Lung (tissue), 12 donors: ENCODE data around the gene RPS6KA1. TPM values are rescaled to one million over a fixed set of nuclear protein-coding genes. Genes with fewer than 3 reads are reported as not detected.

Experiments used
- ATAC-seq: fragments of 200-7000 bp; cut with Tn5 transposase; one replicate; pipeline ENCODE4 v1.9.1; 2020; ENCODE audit warnings: moderate number of reproducible peaks; ENCODE audit not compliant: insufficient read depth, low FRiP score
- DNase-seq, 3 donors: peaks; one replicate each; pipeline ENCODE4 v3.0.0-alpha.2; 2013 to 2017
- H3K27ac ChIP-seq, 2 donors: one replicate each; pipeline ENCODE4 v1.5.1; 2013; ENCODE audit warnings: mild to moderate bottlenecking in 2 of 2, moderate library complexity in 2 of 2, control low read depth in 1 of 2, inconsistent platforms in 1 of 2, low read depth in 1 of 2, low read length in 1 of 2
- H3K27me3 ChIP-seq, 3 donors: one replicate each; pipeline ENCODE4 v1.5.1; 2013; ENCODE audit warnings: low read length in 2 of 3; ENCODE audit not compliant: control insufficient read depth in 3 of 3, insufficient read depth in 3 of 3
- H3K36me3 ChIP-seq, 4 donors: one replicate each; pipeline ENCODE4 v1.5.1; 2013; ENCODE audit warnings: low read length in 4 of 4, mild to moderate bottlenecking in 1 of 4, moderate library complexity in 1 of 4; ENCODE audit not compliant: control insufficient read depth in 4 of 4, insufficient read depth in 4 of 4
- H3K4me1 ChIP-seq, 5 donors: one replicate each; pipeline ENCODE4 v1.5.1; 2013; ENCODE audit warnings: low read length in 5 of 5, mild to moderate bottlenecking in 2 of 5, moderate library complexity in 1 of 5; ENCODE audit not compliant: control insufficient read depth in 5 of 5, insufficient read depth in 5 of 5
- H3K4me3 ChIP-seq: one replicate; pipeline ENCODE4 v1.5.1; 2013; ENCODE audit warnings: mild to moderate bottlenecking, control low read depth, moderate library complexity
- H3K9ac ChIP-seq, 2 donors: one replicate each; pipeline ENCODE4 v1.5.1; 2013; ENCODE audit warnings: low read length in 2 of 2, control low read depth in 1 of 2; ENCODE audit not compliant: insufficient read depth in 1 of 2
- H3K9me3 ChIP-seq, 4 donors: one replicate each; pipeline ENCODE4 v1.5.1; 2013; ENCODE audit warnings: low read length in 3 of 4, mild to moderate bottlenecking in 1 of 4, moderate library complexity in 1 of 4; ENCODE audit not compliant: control insufficient read depth in 4 of 4, insufficient read depth in 3 of 4
- WGBS, 2 donors: extraction: QIAGEN DNeasy Blood & Tissue Kit; methylation state at CpG; one replicate each; pipeline ENCODE4 v1.1.7; 2013; 5-methylcytosine and 5-hydroxymethylcytosine counted together
- polyA plus RNA-seq, 2 donors: library from polyadenylated mRNA; stranded (reverse); fragments of 200-250 nt; gene quantifications; one replicate each; pipeline ENCODE4 v1.2.1, GENCODE V29; 2013
- total RNA-seq, 2 donors: library from RNA; depleted of rRNA in 1 of 2; stranded (reverse); fragments of >200 nt in 1 of 2; gene quantifications; one replicate each; pipeline ENCODE4 v1.2.1, GENCODE V29; 2014 to 2021
- TF ChIP-seq, protein P1 (sequence below): IDR thresholded peaks from 2 replicates; pipeline ENCODE4 v1.5.1; 2012; ENCODE audit warnings: mild to moderate bottlenecking; ENCODE audit errors: control extremely low read depth, extremely low read depth
- donor health status: control.
- donor health status: control.
- donor health status: Bipolar disorder and iron deficiency.
- donor health status: healthy.
- donor health status: DM: yes; HTN: yes; CAD: no.

RPS6KA1 gene
- total and polyA plus RNA-seq, 4 donors = 58.6 to 109 (median 81.7) TPM

- 0 to 2% methylated on average over 18 to 19 of the region's 19 CpGs for WGBS, 2 donors
- Histone ChIP-seq H3K9ac (peak overlapping the region; percentile 39 to 42), H3K27me3 (no peaks in the 10 kb centered on the region), H3K36me3 (peaks cover 0 to 2% (median 0%) of the 10 kb centered on the region in 4 donors), H3K27ac (peak overlapping the region in 1 of 2 donors; percentile 60), H3K4me3 (no peak overlapping the region), H3K9me3 (no peaks in the 10 kb centered on the region), H3K4me1 (peaks cover 0 to 13% (median 2%) of the 10 kb centered on the region in 5 donors)
- TF ChIP-seq, protein P1, sequence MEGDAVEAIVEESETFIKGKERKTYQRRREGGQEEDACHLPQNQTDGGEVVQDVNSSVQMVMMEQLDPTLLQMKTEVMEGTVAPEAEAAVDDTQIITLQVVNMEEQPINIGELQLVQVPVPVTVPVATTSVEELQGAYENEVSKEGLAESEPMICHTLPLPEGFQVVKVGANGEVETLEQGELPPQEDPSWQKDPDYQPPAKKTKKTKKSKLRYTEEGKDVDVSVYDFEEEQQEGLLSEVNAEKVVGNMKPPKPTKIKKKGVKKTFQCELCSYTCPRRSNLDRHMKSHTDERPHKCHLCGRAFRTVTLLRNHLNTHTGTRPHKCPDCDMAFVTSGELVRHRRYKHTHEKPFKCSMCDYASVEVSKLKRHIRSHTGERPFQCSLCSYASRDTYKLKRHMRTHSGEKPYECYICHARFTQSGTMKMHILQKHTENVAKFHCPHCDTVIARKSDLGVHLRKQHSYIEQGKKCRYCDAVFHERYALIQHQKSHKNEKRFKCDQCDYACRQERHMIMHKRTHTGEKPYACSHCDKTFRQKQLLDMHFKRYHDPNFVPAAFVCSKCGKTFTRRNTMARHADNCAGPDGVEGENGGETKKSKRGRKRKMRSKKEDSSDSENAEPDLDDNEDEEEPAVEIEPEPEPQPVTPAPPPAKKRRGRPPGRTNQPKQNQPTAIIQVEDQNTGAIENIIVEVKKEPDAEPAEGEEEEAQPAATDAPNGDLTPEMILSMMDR = no peak
- DNase-seq = no peak
- no peak for ATAC-seq
Measured at GRCh38 chr1:26529405-26529654, 231 bp upstream of the RPS6KA1 start.

DNA sequence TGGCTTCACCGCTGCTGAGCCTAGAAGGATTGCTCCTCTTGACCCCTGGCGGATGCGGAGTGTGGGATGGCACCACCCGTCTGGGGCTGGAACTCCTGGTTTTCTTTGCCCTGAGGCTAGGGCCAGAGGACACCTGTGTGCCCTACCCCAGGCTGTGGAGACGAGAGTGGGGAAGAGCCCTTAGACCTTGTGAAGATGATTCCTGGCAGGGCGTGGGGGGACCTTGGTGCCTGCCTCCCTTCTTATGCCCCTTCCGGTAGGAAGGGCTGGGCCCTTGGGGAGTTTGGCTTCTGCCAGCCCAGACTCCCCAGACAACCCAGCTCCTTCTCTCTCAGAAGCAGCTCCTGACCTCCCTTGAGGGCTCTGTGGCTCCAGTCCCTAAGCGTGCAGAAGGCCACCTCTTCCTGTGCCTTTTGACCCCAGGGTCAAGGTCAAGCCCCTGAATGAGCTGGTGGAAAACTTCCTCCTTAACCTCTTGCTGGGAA, 891 bp downstream of the RPS6KA1 start:
- peak overlapping the region in 1 of 2 donors; percentile 82 for H3K27ac ChIP-seq
- no peaks in the 10 kb centered on the region for H3K27me3 ChIP-seq
- H3K36me3 ChIP-seq = peaks cover 0 to 2% (median 0%) of the 10 kb centered on the region in 4 donors
- H3K9me3 ChIP-seq = no peaks in the 10 kb centered on the region
- H3K4me1 ChIP-seq = peaks cover 0 to 13% (median 2%) of the 10 kb centered on the region in 5 donors
- DNase-seq (no peak), ATAC-seq (no peak)
- WGBS, 2 donors = 13 to 24% methylated on average over 8 of the region's 8 CpGs
- H3K9ac ChIP-seq = peak overlapping the region; percentile 12 to 23
- peak overlapping the region; percentile 72 for H3K4me3 ChIP-seq
- TF ChIP-seq, protein P1 = no peak

DNA sequence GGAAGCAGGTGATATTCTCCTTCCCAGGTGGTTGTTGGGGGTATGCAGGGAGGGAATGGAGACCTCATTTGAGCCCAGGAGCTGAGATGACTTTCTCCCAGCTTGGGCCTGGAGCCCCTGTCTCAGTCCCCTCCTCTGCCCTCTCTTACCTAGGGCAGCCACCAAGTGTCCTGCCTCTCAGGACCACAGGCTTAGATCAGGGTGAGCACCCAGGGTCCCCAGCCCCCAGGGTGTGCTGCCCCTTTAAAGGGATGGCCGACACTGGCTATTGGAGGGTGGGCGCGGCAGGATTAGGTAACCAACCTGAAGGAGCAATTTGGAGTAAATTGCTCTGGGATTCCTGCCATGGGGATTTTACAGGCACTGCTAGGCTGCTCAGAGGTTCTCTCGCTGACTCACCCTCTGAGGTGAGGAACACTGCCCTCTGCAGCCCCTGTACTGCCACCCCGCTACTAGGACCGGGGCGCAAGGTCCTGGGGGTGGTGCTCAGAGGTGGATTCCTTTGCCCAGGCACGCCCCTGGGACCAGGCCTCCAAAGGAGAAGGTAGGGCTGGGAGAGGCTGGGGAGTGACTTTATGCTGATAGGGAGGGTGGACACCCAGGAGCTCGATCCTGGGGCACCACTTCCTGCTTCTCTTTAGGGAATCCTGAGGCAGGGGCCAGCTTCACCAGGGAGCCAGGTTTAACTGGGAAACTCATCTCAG, 1.5 kb downstream of the RPS6KA1 start:
- Histone ChIP-seq H3K27me3 (no peaks in the 10 kb centered on the region), H3K27ac (peak overlapping the region in 1 of 2 donors; percentile 82), H3K4me1 (peaks cover 0 to 13% (median 2%) of the 10 kb centered on the region in 5 donors), H3K4me3 (no peak overlapping the region), H3K9me3 (no peaks in the 10 kb centered on the region), H3K9ac (peak overlapping the region in 1 of 2 donors; percentile 23), H3K36me3 (peaks cover 0 to 2% (median 0%) of the 10 kb centered on the region in 4 donors)
- WGBS, 2 donors = 24 to 28% methylated on average over 9 of the region's 9 CpGs
- peak; percentile 82 for ATAC-seq
- TF ChIP-seq, protein P1 = no peak
- DNase-seq = peak; percentile 26 to 68 (median 54)
